ENCODE measurements around the gene CELSR1.

The CELSR1 gene

GRCh38 chr22:46547883-46548244, 10.4 kb upstream of the CELSR1 start:
- no peak for TF ChIP-seq CTCF (IDR thresholded peaks at IDR 0.05; ENCODE audit: borderline replicate concordance, insufficient read depth, low read depth, low read length)
- H3K4me3 ChIP-seq (ENCODE audit: low read depth, low read length) = no peak overlapping the region

GRCh38 chr22:46547179-46547882, 9.9 kb upstream of the CELSR1 start:
- no peak for TF ChIP-seq CTCF (IDR thresholded peaks at IDR 0.05; ENCODE audit: borderline replicate concordance, insufficient read depth, low read depth, low read length)
- H3K4me3 ChIP-seq (ENCODE audit: low read depth, low read length) = no peak overlapping the region

GRCh38 chr22:46546466-46547178, 9.2 kb upstream of the CELSR1 start:
- TF ChIP-seq CTCF (IDR thresholded peaks at IDR 0.05; ENCODE audit: borderline replicate concordance, insufficient read depth, low read depth, low read length) = no peak
- no peak overlapping the region for H3K4me3 ChIP-seq (ENCODE audit: low read depth, low read length)

- no peak for TF ChIP-seq CTCF (IDR thresholded peaks at IDR 0.05; ENCODE audit: borderline replicate concordance, insufficient read depth, low read depth, low read length)
- H3K4me3 ChIP-seq (ENCODE audit: low read depth, low read length) = no peak overlapping the region
These were observed 7.8 kb upstream of the CELSR1 start for GRCh38 chr22:46545086-46545792.

- H3K4me3 ChIP-seq (ENCODE audit: low read depth, low read length) = no peak overlapping the region
- TF ChIP-seq CTCF (IDR thresholded peaks at IDR 0.05; ENCODE audit: borderline replicate concordance, insufficient read depth, low read depth, low read length) = peak; percentile 99
These were observed 4.9 kb upstream of the CELSR1 start for GRCh38 chr22:46542011-46542985.

- no peak for TF ChIP-seq CTCF (IDR thresholded peaks at IDR 0.05; ENCODE audit: borderline replicate concordance, insufficient read depth, low read depth, low read length)
- H3K4me3 ChIP-seq (ENCODE audit: low read depth, low read length) = no peak overlapping the region
These were observed 4.1 kb upstream of the CELSR1 start for GRCh38 chr22:46541536-46541935.
